ENCODE data around the gene PPM1M. TPM values are rescaled to one million over a fixed set of nuclear protein-coding genes. Genes with fewer than 3 reads are reported as not detected.

PPM1M gene
- total and polyA plus RNA-seq, 2 experiments from 2014 or later = 10.7 to 13.1 TPM

- no peak for TF ChIP-seq CTCF (IDR thresholded peaks at IDR 0.05; ENCODE audit: low read depth, low read length)
- peaks cover 14% of the 10 kb centered on the region for H3K36me3 ChIP-seq
- H3K9me3 ChIP-seq (ENCODE audit: low read depth) = no peaks in the 10 kb centered on the region
- H3K4me3 ChIP-seq = no peak overlapping the region
- H3K4me1 ChIP-seq (ENCODE audit: low read depth) = peaks cover 10% of the 10 kb centered on the region
- H3K27ac ChIP-seq = no peak overlapping the region
- DNase-seq (ENCODE audit: low read depth in 1 of 2, low spot score in 1 of 2) = no peak
- no peaks in the 10 kb centered on the region for H3K27me3 ChIP-seq
Measured at GRCh38 chr3:52233108-52233591, 12.4 kb upstream of the PPM1M start.

GRCh38 chr3:52233968-52234367 lies 11.6 kb upstream of the PPM1M start:
- no peak overlapping the region for H3K27ac ChIP-seq
- peaks cover 14% of the 10 kb centered on the region for H3K4me1 ChIP-seq (ENCODE audit: low read depth)
- H3K9me3 ChIP-seq (ENCODE audit: low read depth) = no peaks in the 10 kb centered on the region
- no peaks in the 10 kb centered on the region for H3K27me3 ChIP-seq
- TF ChIP-seq CTCF (IDR thresholded peaks at IDR 0.05; ENCODE audit: low read depth, low read length) = no peak
- peaks cover 14% of the 10 kb centered on the region for H3K36me3 ChIP-seq
- no peak for DNase-seq (ENCODE audit: low read depth in 1 of 2, low spot score in 1 of 2)
- no peak overlapping the region for H3K4me3 ChIP-seq

- Histone ChIP-seq H3K27me3 (no peaks in the 10 kb centered on the region), H3K36me3 (peaks cover 8% of the 10 kb centered on the region), H3K27ac (no peak overlapping the region), H3K9me3 (ENCODE audit: low read depth) (no peaks in the 10 kb centered on the region), H3K4me1 (ENCODE audit: low read depth) (peaks cover 14% of the 10 kb centered on the region), H3K4me3 (no peak overlapping the region)
- TF ChIP-seq CTCF (IDR thresholded peaks at IDR 0.05; ENCODE audit: low read depth, low read length) = no peak
- no peak for DNase-seq (ENCODE audit: low read depth in 1 of 2, low spot score in 1 of 2)
Measured at GRCh38 chr3:52234516-52235447, 10.8 kb upstream of the PPM1M start.

- H3K4me3 ChIP-seq = no peak overlapping the region
- no peak for TF ChIP-seq CTCF (IDR thresholded peaks at IDR 0.05; ENCODE audit: low read depth, low read length)
- peaks cover 14% of the 10 kb centered on the region for H3K4me1 ChIP-seq (ENCODE audit: low read depth)
- H3K27me3 ChIP-seq = no peaks in the 10 kb centered on the region
- DNase-seq (ENCODE audit: low read depth in 1 of 2, low spot score in 1 of 2) = no peak
- no peaks in the 10 kb centered on the region for H3K9me3 ChIP-seq (ENCODE audit: low read depth)
- H3K27ac ChIP-seq = no peak overlapping the region
- H3K36me3 ChIP-seq = no peaks in the 10 kb centered on the region
Measured at GRCh38 chr3:52236424-52236886, 9.1 kb upstream of the PPM1M start.

- no peak for DNase-seq (ENCODE audit: low read depth in 1 of 2, low spot score in 1 of 2)
- no peaks in the 10 kb centered on the region for H3K27me3 ChIP-seq
- no peaks in the 10 kb centered on the region for H3K36me3 ChIP-seq
- peaks cover 14% of the 10 kb centered on the region for H3K4me1 ChIP-seq (ENCODE audit: low read depth)
- no peaks in the 10 kb centered on the region for H3K9me3 ChIP-seq (ENCODE audit: low read depth)
- TF ChIP-seq CTCF (IDR thresholded peaks at IDR 0.05; ENCODE audit: low read depth, low read length) = no peak
- H3K4me3 ChIP-seq = no peak overlapping the region
- peak overlapping the region; percentile 17 for H3K27ac ChIP-seq
Measured at GRCh38 chr3:52237006-52237656, 8.4 kb upstream of the PPM1M start.
